ENCODE measurements around the gene HIF3A. TPM values are rescaled to one million over a fixed set of nuclear protein-coding genes. Genes with fewer than 3 reads are reported as not detected.

The HIF3A gene
- total RNA-seq, 1 donor from 2014 or later = 6.7 TPM

- no peaks in the 10 kb centered on the region for H3K36me3 ChIP-seq
- H3K4me2 ChIP-seq = no peak overlapping the region
- H2AFZ ChIP-seq (replicated peaks) = no peak overlapping the region
- H3F3A ChIP-seq (ENCODE audit: low read depth) = peaks cover 23% of the 10 kb centered on the region
- no peaks in the 10 kb centered on the region for H4K20me1 ChIP-seq (ENCODE audit: low read depth)
- H3K27ac Mint-ChIP-seq = no peak overlapping the region
- H3K27ac ChIP-seq = no peak overlapping the region
- H3K79me2 ChIP-seq (ENCODE audit: low read depth) = peaks cover 15% of the 10 kb centered on the region
- H3K4me3 ChIP-seq = no peak overlapping the region
- peaks cover 31% of the 10 kb centered on the region for H3K4me1 ChIP-seq
- peaks cover 5% of the 10 kb centered on the region for H3K27me3 Mint-ChIP-seq (ENCODE audit: insufficient read depth, low read depth)
- H3K9me3 Mint-ChIP-seq = peaks cover 2% of the 10 kb centered on the region
- no peak for DNase-seq (ENCODE audit: low spot score)
- H3K4me1 Mint-ChIP-seq = peaks cover 19% of the 10 kb centered on the region
- H3K4me3 Mint-ChIP-seq = peak overlapping the region; percentile 70
- no peaks in the 10 kb centered on the region for H3K9me3 ChIP-seq (ENCODE audit: low read depth)
- TF ChIP-seq EZH2 (IDR thresholded peaks at IDR 0.05) = no peak
- no peak for TF ChIP-seq EZH2phosphoT487 (IDR thresholded peaks at IDR 0.05)
- TF ChIP-seq CTCF (IDR thresholded peaks at IDR 0.05) = no peak
- no peaks in the 10 kb centered on the region for H3K36me3 Mint-ChIP-seq
- peaks cover 21% of the 10 kb centered on the region for H3K27me3 ChIP-seq
- no peak overlapping the region for H3K9ac ChIP-seq
Measured at GRCh38 chr19:46295401-46296201, 1.2 kb upstream of the HIF3A start.

- peaks cover 22% of the 10 kb centered on the region for H3K4me1 Mint-ChIP-seq
- peaks cover 28% of the 10 kb centered on the region for H3F3A ChIP-seq (ENCODE audit: low read depth)
- H3K79me2 ChIP-seq (ENCODE audit: low read depth) = peaks cover 15% of the 10 kb centered on the region
- H3K36me3 ChIP-seq = no peaks in the 10 kb centered on the region
- no peak for DNase-seq (ENCODE audit: low spot score)
- peaks cover 2% of the 10 kb centered on the region for H3K9me3 Mint-ChIP-seq
- no peak overlapping the region for H3K27ac Mint-ChIP-seq
- H3K4me2 ChIP-seq = peak overlapping the region; percentile 98
- no peaks in the 10 kb centered on the region for H3K9me3 ChIP-seq (ENCODE audit: low read depth)
- peak overlapping the region; percentile 96 for H3K4me3 ChIP-seq
- peaks cover 21% of the 10 kb centered on the region for H3K27me3 ChIP-seq
- peaks cover 34% of the 10 kb centered on the region for H3K4me1 ChIP-seq
- TF ChIP-seq EZH2phosphoT487 (IDR thresholded peaks at IDR 0.05) (no peak), CTCF (IDR thresholded peaks at IDR 0.05) (no peak), EZH2 (IDR thresholded peaks at IDR 0.05) (no peak)
- peak overlapping the region; percentile 56 for H3K4me3 Mint-ChIP-seq
- no peak overlapping the region for H3K27ac ChIP-seq
- H4K20me1 ChIP-seq (ENCODE audit: low read depth) = no peaks in the 10 kb centered on the region
- no peak overlapping the region for H3K9ac ChIP-seq
- peaks cover 5% of the 10 kb centered on the region for H3K27me3 Mint-ChIP-seq (ENCODE audit: insufficient read depth, low read depth)
- H2AFZ ChIP-seq (replicated peaks) = peak overlapping the region; percentile 68
- H3K36me3 Mint-ChIP-seq = no peaks in the 10 kb centered on the region
Measured at GRCh38 chr19:46296202-46296480, 701 bp upstream of the HIF3A start.

GRCh38 chr19:46297700-46298478 lies 1.0 kb downstream of the HIF3A start:
- Mint-ChIP-seq H3K27ac (no peak overlapping the region), H3K4me1 (peaks cover 26% of the 10 kb centered on the region)
- H3K4me2 ChIP-seq = peak overlapping the region; percentile 98

More at GRCh38 chr19:46297700-46298478, 1.0 kb downstream of the HIF3A start:
- Mint-ChIP-seq H3K9me3 (peaks cover 2% of the 10 kb centered on the region), H3K36me3 (no peaks in the 10 kb centered on the region), H3K27me3 (ENCODE audit: insufficient read depth, low read depth) (peaks cover 5% of the 10 kb centered on the region), H3K4me3 (peak overlapping the region; percentile 87)
- no peaks in the 10 kb centered on the region for H3K36me3 ChIP-seq
- H2AFZ ChIP-seq (replicated peaks) = no peak overlapping the region
- peak; percentile 26 for DNase-seq (ENCODE audit: low spot score)
- H3F3A ChIP-seq (ENCODE audit: low read depth) = peaks cover 35% of the 10 kb centered on the region
- H3K27ac ChIP-seq = no peak overlapping the region
- peaks cover 38% of the 10 kb centered on the region for H3K4me1 ChIP-seq
- H3K79me2 ChIP-seq (ENCODE audit: low read depth) = peaks cover 20% of the 10 kb centered on the region
- H3K9me3 ChIP-seq (ENCODE audit: low read depth) = no peaks in the 10 kb centered on the region
- no peak for TF ChIP-seq EZH2phosphoT487 (IDR thresholded peaks at IDR 0.05)
- TF ChIP-seq EZH2 (IDR thresholded peaks at IDR 0.05) = no peak
- TF ChIP-seq CTCF (IDR thresholded peaks at IDR 0.05) = peak; percentile 26
- H3K4me3 ChIP-seq = peak overlapping the region; percentile 96
- H4K20me1 ChIP-seq (ENCODE audit: low read depth) = no peaks in the 10 kb centered on the region
- peak overlapping the region; percentile 66 for H3K9ac ChIP-seq
- H3K27me3 ChIP-seq = peaks cover 13% of the 10 kb centered on the region

All from neural progenitor cell (in vitro differentiated cells).